Endothelial cell (in vitro differentiated cells): ENCODE results near the gene CECR2. TPM values are rescaled to one million over a fixed set of nuclear protein-coding genes. Genes with fewer than 3 reads are reported as not detected.
A peak's percentile ranks its signal among the peaks of the same experiment; 100 is the strongest.

Source experiments
- DNase-seq: peaks from one replicate; pipeline ENCODE4 v3.0.0; 2021; ENCODE audit warnings: low spot score
- H3K27ac Mint-ChIP-seq: one replicate; pipeline ENCODE4 v1.8.0; 2021; ENCODE audit warnings: mixed read lengths, inconsistent platforms; ENCODE audit not compliant: unreplicated experiment
- H3K27me3 Mint-ChIP-seq: one replicate; pipeline ENCODE4 v1.8.0; 2021; ENCODE audit warnings: mild to moderate bottlenecking, moderate library complexity, mixed read lengths, inconsistent platforms; ENCODE audit not compliant: unreplicated experiment
- H3K36me3 Mint-ChIP-seq: one replicate; pipeline ENCODE4 v1.8.0; 2021; ENCODE audit warnings: mild to moderate bottlenecking, low read depth, mixed read lengths, inconsistent platforms; ENCODE audit not compliant: unreplicated experiment
- H3K4me1 Mint-ChIP-seq: one replicate; pipeline ENCODE4 v1.8.0; 2021; ENCODE audit warnings: mild to moderate bottlenecking, mixed read lengths, inconsistent platforms; ENCODE audit not compliant: unreplicated experiment
- H3K4me3 Mint-ChIP-seq: one replicate; pipeline ENCODE4 v1.8.0; 2021; ENCODE audit warnings: mild to moderate bottlenecking, mixed read lengths, inconsistent platforms; ENCODE audit not compliant: unreplicated experiment
- H3K9me3 Mint-ChIP-seq: one replicate; pipeline ENCODE4 v1.8.0; 2021; ENCODE audit warnings: mixed read lengths, inconsistent platforms; ENCODE audit not compliant: unreplicated experiment
- total RNA-seq: library from RNA; stranded (reverse); fragmentation: NEBNext Ultra II Directional; extraction: Animal tissue kit (Norgen Biotek cat#: 25700); gene quantifications from one replicate; pipeline ENCODE4 v1.2.1, GENCODE V29; 2021; ENCODE audit not compliant: unreplicated experiment
- TF ChIP-seq, protein P1 (sequence below): fragments of 200-600 bp; sonication (generic); IDR thresholded peaks from one replicate; pipeline ENCODE4 v1.5.0; 2021; ENCODE audit warnings: antibody characterized with exemption; ENCODE audit not compliant: unreplicated experiment

The CECR2 gene
- total RNA-seq, 1 donor from 2014 or later = 65.3 TPM

DNA sequence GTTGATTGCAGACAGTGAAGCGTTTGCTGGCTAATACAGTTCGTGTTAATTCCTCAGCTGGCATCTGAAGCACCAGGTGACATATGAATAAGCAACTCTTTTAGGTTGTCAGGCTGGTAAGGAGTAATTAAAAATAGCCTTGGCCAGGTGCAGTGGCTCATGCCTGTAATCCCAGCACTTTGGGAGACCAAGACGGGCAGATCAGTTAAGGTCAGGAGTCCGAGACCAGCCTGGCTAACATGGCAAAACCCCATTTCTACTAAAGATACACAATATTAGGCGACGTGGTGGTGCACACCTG lies 74.9 kb downstream of the CECR2 start:
- H3K27ac Mint-ChIP-seq = peak overlapping the region; percentile 85
- DNase-seq = no peak

DNA sequence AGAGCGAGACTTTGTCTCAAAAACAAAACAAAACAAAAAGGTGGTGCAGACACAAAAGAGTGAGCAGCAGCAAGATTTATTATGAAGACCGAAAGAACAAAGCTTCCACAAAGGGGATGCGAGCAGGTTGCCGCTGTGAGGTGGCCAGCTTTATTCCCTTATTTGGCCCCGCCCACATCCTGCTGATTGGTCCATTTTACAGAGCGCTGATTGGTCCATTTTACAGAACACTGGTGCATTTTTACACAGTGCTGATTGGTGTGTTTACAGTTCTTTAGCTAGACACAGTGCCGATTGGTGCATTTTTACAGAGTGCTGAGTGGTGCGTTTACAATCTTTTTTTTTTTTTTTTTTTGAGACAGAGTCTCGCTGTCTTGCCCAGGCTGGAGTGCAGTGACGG lies 77.4 kb downstream of the CECR2 start:
- TF ChIP-seq, protein P1, sequence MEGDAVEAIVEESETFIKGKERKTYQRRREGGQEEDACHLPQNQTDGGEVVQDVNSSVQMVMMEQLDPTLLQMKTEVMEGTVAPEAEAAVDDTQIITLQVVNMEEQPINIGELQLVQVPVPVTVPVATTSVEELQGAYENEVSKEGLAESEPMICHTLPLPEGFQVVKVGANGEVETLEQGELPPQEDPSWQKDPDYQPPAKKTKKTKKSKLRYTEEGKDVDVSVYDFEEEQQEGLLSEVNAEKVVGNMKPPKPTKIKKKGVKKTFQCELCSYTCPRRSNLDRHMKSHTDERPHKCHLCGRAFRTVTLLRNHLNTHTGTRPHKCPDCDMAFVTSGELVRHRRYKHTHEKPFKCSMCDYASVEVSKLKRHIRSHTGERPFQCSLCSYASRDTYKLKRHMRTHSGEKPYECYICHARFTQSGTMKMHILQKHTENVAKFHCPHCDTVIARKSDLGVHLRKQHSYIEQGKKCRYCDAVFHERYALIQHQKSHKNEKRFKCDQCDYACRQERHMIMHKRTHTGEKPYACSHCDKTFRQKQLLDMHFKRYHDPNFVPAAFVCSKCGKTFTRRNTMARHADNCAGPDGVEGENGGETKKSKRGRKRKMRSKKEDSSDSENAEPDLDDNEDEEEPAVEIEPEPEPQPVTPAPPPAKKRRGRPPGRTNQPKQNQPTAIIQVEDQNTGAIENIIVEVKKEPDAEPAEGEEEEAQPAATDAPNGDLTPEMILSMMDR = no peak
- H3K4me1 Mint-ChIP-seq = peaks cover 26% of the 10 kb centered on the region
- H3K27ac Mint-ChIP-seq = no peak overlapping the region
- no peaks in the 10 kb centered on the region for H3K27me3 Mint-ChIP-seq
- H3K4me3 Mint-ChIP-seq = no peak overlapping the region
- DNase-seq = no peak
- peaks cover 6% of the 10 kb centered on the region for H3K36me3 Mint-ChIP-seq
- no peaks in the 10 kb centered on the region for H3K9me3 Mint-ChIP-seq

More for the DNA sequence above, 74.9 kb downstream of the CECR2 start:
- Mint-ChIP-seq H3K27me3 (no peaks in the 10 kb centered on the region), H3K9me3 (no peaks in the 10 kb centered on the region), H3K4me3 (no peak overlapping the region), H3K36me3 (no peaks in the 10 kb centered on the region), H3K4me1 (peaks cover 16% of the 10 kb centered on the region)
- TF ChIP-seq, protein P1 = no peak

DNA sequence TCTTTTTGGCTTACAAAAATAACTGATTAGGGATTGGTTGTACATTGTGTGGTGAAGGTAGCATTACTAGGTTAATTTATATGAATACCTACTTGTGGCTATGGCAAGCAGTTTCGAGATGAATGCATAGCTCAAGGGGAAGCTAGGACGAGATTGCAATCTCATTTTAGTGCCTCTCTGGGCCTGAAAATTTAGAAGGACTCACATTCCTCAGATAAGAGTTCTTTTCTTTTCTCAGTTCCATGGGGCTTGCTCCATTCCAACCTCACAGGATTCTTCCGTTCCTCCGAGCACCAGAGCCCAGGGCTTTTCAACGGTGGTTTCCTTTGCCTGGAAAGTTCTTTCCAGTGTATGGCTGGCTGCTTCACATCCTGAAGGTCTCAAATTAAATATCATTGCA lies 82.1 kb downstream of the CECR2 start:
- no peak overlapping the region for H3K27ac Mint-ChIP-seq
- TF ChIP-seq, protein P1 = no peak
- H3K4me3 Mint-ChIP-seq = peak overlapping the region; percentile 21
- no peaks in the 10 kb centered on the region for H3K27me3 Mint-ChIP-seq
- no peak for DNase-seq
- peaks cover 27% of the 10 kb centered on the region for H3K36me3 Mint-ChIP-seq
- peaks cover 15% of the 10 kb centered on the region for H3K4me1 Mint-ChIP-seq
- peaks cover 4% of the 10 kb centered on the region for H3K9me3 Mint-ChIP-seq

DNA sequence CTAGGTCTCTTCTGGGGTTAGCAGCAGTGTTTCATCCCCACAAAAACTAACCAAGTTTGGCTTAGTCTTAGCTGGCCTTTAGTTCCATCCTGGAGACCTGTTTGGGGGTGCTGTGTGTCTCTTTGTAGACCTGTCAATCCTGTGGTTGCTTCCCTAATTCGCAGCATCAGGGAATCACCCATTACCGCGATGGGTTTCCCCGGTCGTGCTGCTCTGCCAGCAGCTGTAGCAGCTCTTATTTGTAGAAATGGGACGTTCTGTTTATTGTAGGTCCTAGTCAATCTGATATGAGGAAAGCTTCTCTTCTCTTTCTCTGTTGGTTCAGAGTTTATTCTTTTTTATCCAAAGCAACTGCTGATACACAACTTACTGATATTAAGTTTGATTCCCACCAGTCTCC lies 91.6 kb downstream of the CECR2 start:
- Mint-ChIP-seq H3K36me3 (peaks cover 3% of the 10 kb centered on the region), H3K9me3 (no peaks in the 10 kb centered on the region), H3K4me3 (no peak overlapping the region), H3K4me1 (peaks cover 28% of the 10 kb centered on the region), H3K27me3 (no peaks in the 10 kb centered on the region), H3K27ac (no peak overlapping the region)
- DNase-seq = no peak
- TF ChIP-seq, protein P1 = no peak

DNA sequence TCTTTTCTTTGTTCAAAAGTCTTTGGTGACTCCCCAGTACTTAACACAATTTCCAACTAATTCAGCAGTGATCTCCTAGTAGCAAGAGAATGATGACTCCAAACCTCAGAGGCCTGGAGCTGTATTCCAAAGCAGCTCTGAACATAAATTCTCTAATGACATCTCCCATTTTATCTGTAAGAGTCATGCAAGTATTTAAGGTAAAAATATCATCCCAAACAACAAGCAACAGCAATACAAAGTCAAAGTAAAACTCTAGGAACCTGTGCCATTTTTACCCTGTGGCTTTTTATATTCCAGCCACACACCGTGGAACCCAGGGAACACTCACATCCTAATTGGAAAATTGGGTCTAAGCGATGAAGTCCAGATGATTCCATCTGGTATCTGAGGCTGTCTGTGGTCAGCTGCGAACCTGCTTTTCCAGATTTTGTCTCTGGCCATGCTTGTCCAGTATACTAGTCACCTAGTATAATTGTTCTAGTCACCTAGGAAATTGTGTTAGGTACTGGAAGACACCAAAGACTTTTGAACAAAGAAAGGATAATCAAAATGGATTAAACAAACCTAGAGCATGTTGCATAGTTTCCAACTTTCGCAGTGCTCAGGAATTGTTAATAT lies 101.7 kb downstream of the CECR2 start:
- Mint-ChIP-seq H3K4me3 (no peak overlapping the region), H3K27me3 (peaks cover 3% of the 10 kb centered on the region), H3K36me3 (peaks cover 4% of the 10 kb centered on the region), H3K4me1 (peaks cover 27% of the 10 kb centered on the region), H3K9me3 (no peaks in the 10 kb centered on the region), H3K27ac (no peak overlapping the region)
- no peak for DNase-seq
- TF ChIP-seq, protein P1 = no peak
